GM18502 (cell line): ENCODE results near the gene MAP3K20.
A peak's percentile ranks its signal among the peaks of the same experiment; 100 is the strongest.

Experiments used
- ATAC-seq: cut with Tn5 transposase; IDR thresholded peaks from one replicate; pipeline ENCODE4 v1.9.1; 2021; ENCODE audit warnings: mild to moderate bottlenecking; ENCODE audit not compliant: unreplicated experiment, poor library complexity

Gene MAP3K20

GRCh38 chr2:173049831-173050230 lies 25.8 kb upstream of the MAP3K20 start:
- ATAC-seq = no peak

GRCh38 chr2:173050684-173051083 lies 25.0 kb upstream of the MAP3K20 start:
- ATAC-seq = no peak

- ATAC-seq = no peak
Observed at GRCh38 chr2:173051463-173052215, 24.0 kb upstream of the MAP3K20 start.

- no peak for ATAC-seq
Observed at GRCh38 chr2:173053043-173053699, 22.5 kb upstream of the MAP3K20 start.

- no peak for ATAC-seq
Observed at GRCh38 chr2:173054466-173054865, 21.2 kb upstream of the MAP3K20 start.

GRCh38 chr2:173056705-173057364 lies 18.8 kb upstream of the MAP3K20 start:
- no peak for ATAC-seq

GRCh38 chr2:173058097-173058496 lies 17.5 kb upstream of the MAP3K20 start:
- no peak for ATAC-seq

- ATAC-seq = no peak
Observed at GRCh38 chr2:173058673-173059072, 17.0 kb upstream of the MAP3K20 start.

GRCh38 chr2:173059292-173059691 lies 16.4 kb upstream of the MAP3K20 start:
- no peak for ATAC-seq

GRCh38 chr2:173059971-173060461 lies 15.6 kb upstream of the MAP3K20 start:
- no peak for ATAC-seq

GRCh38 chr2:173062801-173063200 lies 12.8 kb upstream of the MAP3K20 start:
- ATAC-seq = no peak

- no peak for ATAC-seq
Observed at GRCh38 chr2:173064151-173064805, 11.4 kb upstream of the MAP3K20 start.

- ATAC-seq = no peak
Observed at GRCh38 chr2:173066887-173067676, 8.6 kb upstream of the MAP3K20 start.

GRCh38 chr2:173075056-173075780 lies 428 bp upstream of the MAP3K20 start:
- no peak for ATAC-seq

GRCh38 chr2:173076581-173077345 lies 1.1 kb downstream of the MAP3K20 start:
- peak; percentile 37 for ATAC-seq

- ATAC-seq = no peak
Observed at GRCh38 chr2:173077506-173078177, 2.0 kb downstream of the MAP3K20 start.

- no peak for ATAC-seq
Observed at GRCh38 chr2:173079141-173079540, 3.5 kb downstream of the MAP3K20 start.
